SU-DHL-6 (cell line): ENCODE measurements around the gene KRTAP12-3.

ENCODE experiments used
- EZH2phosphoT487 ChIP-seq: fragments of 200-600 bp; sonication (generic), shearing (Covaris generic); conservative IDR thresholded peaks from 2 replicates; pipeline ENCODE4 v1.6.1; 2018; ENCODE audit warnings: mild to moderate bottlenecking, antibody characterized with exemption, low read length, moderate library complexity, mixed read lengths
- TF ChIP-seq, protein P1 (sequence below): fragments of 200-600 bp; sonication (generic); IDR thresholded peaks from one replicate; pipeline ENCODE4 v1.5.1; 2017; ENCODE audit warnings: antibody characterized with exemption, mild to moderate bottlenecking, low read length, moderate library complexity; ENCODE audit not compliant: insufficient read depth, poor library complexity, severe bottlenecking

DNA sequence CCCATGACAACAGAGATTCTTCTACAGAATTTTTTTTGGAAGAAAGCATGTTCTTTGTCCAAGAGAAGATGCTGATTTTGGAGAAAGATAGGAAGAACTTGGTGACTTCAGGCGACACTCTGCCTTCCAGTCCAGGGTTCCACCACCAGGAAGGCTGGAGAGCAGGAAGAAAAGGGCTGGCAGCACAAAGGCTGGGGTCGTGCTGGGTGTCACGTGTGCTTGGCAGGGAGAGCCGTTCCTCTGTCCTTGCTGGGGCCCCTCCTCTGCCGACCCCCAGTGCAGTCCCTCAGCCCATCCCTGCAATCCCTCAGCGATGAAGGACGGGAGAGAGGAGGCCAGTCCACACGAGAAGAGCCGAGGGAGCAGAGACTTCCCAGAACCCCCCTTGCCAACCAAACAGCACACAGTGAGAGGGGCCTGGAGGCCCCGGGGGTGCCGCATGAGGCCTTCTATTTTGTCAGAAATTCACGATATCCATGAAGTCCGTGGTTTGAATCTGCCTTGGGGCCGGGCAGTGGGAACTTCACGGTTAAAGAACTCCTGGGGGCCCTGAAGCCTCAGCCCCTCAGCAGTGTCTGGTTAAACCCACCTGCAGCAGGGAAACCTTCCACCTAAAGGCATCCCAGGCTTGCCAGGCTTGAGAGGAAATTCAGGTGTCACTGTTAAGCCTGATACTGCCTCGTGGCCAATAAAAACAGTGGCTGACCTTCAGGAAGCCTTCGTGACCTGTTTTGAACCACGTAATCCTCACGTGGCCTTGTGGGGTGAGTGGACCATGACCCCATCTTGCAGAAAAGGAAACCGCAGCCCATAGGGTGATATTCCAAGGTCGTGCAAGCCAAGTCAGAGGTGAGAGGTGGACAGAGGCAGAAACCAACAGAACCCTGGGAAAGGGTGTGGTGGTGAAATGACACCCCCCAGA, 42.6 kb downstream of the KRTAP12-3 start:
- TF ChIP-seq, protein P1, sequence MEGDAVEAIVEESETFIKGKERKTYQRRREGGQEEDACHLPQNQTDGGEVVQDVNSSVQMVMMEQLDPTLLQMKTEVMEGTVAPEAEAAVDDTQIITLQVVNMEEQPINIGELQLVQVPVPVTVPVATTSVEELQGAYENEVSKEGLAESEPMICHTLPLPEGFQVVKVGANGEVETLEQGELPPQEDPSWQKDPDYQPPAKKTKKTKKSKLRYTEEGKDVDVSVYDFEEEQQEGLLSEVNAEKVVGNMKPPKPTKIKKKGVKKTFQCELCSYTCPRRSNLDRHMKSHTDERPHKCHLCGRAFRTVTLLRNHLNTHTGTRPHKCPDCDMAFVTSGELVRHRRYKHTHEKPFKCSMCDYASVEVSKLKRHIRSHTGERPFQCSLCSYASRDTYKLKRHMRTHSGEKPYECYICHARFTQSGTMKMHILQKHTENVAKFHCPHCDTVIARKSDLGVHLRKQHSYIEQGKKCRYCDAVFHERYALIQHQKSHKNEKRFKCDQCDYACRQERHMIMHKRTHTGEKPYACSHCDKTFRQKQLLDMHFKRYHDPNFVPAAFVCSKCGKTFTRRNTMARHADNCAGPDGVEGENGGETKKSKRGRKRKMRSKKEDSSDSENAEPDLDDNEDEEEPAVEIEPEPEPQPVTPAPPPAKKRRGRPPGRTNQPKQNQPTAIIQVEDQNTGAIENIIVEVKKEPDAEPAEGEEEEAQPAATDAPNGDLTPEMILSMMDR, result no peak
- no peak for TF ChIP-seq EZH2phosphoT487
